Measurements from ENCODE around the gene RPTOR. TPM values are rescaled to one million over a fixed set of nuclear protein-coding genes. Genes with fewer than 3 reads are reported as not detected.

The RPTOR gene
- total RNA-seq, 6 donors from 2014 or later: 26.8 to 109 (median 36.8) TPM

DNA sequence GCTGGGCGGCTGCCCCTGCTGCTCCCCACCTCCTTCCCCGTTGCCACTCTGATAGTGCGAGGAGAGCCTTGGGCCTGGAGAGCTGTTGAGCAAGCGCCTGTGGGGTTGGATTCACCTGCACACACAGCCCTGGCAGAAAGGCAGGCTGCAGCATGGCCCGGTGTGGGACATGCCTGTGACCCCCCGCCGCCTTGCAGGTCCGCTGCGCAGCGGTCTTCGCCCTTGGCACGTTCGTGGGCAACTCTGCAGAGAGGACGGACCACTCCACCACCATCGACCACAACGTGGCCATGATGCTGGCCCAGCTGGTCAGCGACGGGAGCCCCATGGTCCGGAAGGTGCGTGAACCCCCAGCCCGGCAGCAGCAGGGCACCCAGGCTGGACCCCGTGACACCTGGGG lies 340.2 kb downstream of the RPTOR start:
- Histone ChIP-seq H3K4me1 (no peaks in the 10 kb centered on the region), H3K9me3 (no peaks in the 10 kb centered on the region), H3K27me3 (no peaks in the 10 kb centered on the region), H3K36me3 (peaks cover 5 to 78% (median 44%) of the 10 kb centered on the region in 4 donors), H3K4me3 (no peak overlapping the region), H3K27ac (no peak overlapping the region)
- 85 to 98% methylated on average over 4 to 22 of the region's 22 CpGs for WGBS, 2 donors
- ATAC-seq (ENCODE audit: low FRiP score in 2 of 2): no peak
- no peak for DNase-seq
- TF ChIP-seq, protein P1, sequence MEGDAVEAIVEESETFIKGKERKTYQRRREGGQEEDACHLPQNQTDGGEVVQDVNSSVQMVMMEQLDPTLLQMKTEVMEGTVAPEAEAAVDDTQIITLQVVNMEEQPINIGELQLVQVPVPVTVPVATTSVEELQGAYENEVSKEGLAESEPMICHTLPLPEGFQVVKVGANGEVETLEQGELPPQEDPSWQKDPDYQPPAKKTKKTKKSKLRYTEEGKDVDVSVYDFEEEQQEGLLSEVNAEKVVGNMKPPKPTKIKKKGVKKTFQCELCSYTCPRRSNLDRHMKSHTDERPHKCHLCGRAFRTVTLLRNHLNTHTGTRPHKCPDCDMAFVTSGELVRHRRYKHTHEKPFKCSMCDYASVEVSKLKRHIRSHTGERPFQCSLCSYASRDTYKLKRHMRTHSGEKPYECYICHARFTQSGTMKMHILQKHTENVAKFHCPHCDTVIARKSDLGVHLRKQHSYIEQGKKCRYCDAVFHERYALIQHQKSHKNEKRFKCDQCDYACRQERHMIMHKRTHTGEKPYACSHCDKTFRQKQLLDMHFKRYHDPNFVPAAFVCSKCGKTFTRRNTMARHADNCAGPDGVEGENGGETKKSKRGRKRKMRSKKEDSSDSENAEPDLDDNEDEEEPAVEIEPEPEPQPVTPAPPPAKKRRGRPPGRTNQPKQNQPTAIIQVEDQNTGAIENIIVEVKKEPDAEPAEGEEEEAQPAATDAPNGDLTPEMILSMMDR (IDR thresholded peaks at IDR 0.05): no peak
- TF ChIP-seq EP300 (IDR thresholded peaks at IDR 0.05) (no peak), POLR2A (IDR thresholded peaks at IDR 0.05) (no peak), POLR2AphosphoS5 (IDR thresholded peaks at IDR 0.05) (no peak)

DNA sequence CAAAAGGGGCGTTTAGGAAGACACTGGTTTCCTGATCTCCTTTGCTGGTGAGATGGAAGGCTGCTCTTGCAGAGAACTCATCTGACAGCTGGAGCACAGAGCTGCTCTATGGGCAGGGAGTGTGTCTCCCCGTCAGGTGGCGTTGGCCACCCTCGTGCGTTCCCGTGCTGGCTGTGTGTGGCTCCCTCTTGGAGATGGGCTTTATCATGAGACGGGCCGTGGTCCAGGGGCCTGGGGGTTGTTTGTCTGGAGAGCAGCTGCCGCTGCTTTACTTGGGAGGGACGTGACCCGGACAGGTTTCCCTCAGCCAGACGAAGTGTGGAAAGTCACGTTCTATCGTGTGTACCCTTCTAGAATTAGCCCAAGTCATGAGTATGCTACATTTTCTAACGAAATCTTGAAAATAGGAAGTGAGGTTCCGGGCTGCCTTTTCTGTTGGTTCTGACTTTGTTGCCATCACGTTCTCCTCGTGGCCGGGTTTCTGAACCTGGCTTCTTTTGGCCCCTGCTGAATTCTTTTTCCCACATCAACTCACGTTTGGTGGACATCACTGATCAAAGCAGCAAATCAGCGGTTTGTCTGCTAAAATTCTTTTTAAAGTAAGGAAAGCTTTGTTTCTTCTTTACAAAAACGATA lies 341.4 kb downstream of the RPTOR start:
- no peaks in the 10 kb centered on the region for H3K4me1 ChIP-seq
- no peaks in the 10 kb centered on the region for H3K27me3 ChIP-seq
- DNase-seq (no peak), ATAC-seq (ENCODE audit: low FRiP score in 2 of 2) (no peak)
- H3K9me3 ChIP-seq: no peaks in the 10 kb centered on the region
- whole genome bisulfite sequencing, 2 donors: 94 to 96% methylated on average over 17 to 22 of the region's 22 CpGs
- TF ChIP-seq POLR2AphosphoS5 (IDR thresholded peaks at IDR 0.05): no peak
- no peak for TF ChIP-seq POLR2A (IDR thresholded peaks at IDR 0.05)
- TF ChIP-seq, protein P1 (IDR thresholded peaks at IDR 0.05): no peak
- TF ChIP-seq EP300 (IDR thresholded peaks at IDR 0.05): no peak
- peaks cover 5 to 73% (median 40%) of the 10 kb centered on the region in 4 donors for H3K36me3 ChIP-seq
- no peak overlapping the region for H3K27ac ChIP-seq
- H3K4me3 ChIP-seq: no peak overlapping the region

DNA sequence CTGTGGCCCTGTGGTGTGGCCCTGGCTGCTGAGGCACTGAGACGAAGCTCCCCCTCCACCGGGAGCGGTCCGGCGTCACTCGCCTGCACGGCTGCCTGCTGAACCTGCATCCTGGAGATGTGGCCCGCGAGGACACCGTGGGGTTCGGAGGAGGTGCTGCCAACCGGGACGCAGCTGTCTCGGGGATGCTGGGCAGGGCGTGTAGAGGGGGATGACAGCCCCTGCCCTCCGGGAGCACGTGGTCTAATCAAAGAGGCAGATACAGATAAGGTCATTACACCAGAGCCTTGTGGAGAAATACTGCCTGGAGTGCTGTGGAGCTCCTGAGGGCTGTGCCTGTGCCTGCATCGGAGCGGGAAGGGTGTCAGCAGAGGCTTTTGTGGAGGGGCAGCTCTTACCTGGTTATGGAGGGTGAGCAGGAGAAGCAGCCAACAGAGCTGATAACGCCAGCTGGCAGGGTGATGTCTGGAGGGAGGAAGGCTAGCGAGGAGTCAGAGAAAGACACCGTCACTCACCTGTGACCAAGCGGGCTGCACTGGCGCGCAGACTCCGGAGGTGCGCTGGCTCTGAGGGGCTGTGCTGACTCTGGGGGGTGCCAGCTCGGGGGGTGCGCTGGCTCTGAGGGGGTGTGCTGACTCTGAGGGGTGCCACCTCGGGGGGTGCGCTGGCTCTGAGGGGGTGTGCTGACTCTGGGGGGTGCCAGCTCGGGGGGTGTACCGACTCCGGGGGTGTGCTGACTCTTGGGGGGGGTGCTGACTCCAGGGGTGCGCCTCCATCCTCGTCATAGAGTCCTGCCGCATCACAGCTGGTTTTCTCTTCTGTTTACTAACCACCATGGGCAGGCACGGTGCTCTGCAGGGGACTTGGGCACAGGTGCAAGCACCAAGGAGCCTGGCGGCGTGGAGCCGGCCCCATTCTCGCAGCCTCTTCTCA lies 342.3 kb downstream of the RPTOR start:
- TF ChIP-seq, protein P1 (IDR thresholded peaks at IDR 0.05): no peak
- TF ChIP-seq POLR2A (IDR thresholded peaks at IDR 0.05) (no peak), POLR2AphosphoS5 (IDR thresholded peaks at IDR 0.05) (no peak), EP300 (IDR thresholded peaks at IDR 0.05) (no peak)
- no peak overlapping the region for H3K4me3 ChIP-seq
- no peak overlapping the region for H3K27ac ChIP-seq
- H3K9me3 ChIP-seq: no peaks in the 10 kb centered on the region
- H3K27me3 ChIP-seq: no peaks in the 10 kb centered on the region
- DNase-seq (peak in 1 of 2 donors; percentile 77), ATAC-seq (ENCODE audit: low FRiP score in 2 of 2) (no peak)
- WGBS, 2 donors: 94 to 95% methylated on average over 25 to 40 of the region's 42 CpGs
- peaks cover 5 to 65% (median 39%) of the 10 kb centered on the region in 4 donors for H3K36me3 ChIP-seq
- H3K4me1 ChIP-seq: no peaks in the 10 kb centered on the region

DNA sequence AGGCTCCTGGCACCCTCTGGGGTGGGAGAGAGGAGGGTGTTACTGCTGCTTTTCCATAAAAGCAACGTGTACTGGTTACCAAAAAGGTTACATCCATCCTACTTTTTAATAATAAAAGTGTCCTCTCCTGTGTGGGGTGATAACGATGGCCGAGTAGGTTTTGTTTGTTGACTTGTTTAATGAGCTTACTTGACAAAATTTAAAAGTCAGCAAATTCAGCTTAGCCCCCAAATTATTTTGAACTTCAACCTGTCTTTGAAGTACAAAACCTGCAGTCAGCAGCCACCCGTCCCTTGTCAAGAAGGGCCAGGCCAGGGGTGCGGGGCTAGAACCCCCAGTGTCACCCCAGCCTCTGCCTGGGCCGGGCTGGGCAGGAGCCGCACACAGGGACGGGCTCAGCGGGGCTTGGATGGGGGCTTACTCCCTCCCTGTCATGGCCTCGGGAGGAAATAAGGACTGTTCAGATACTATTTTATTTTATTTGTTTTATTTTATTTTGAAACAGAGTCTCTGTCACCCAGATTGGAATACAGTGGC lies 343.1 kb downstream of the RPTOR start:
- Histone ChIP-seq H3K27ac (no peak overlapping the region), H3K4me3 (no peak overlapping the region), H3K36me3 (peaks cover 5 to 65% (median 40%) of the 10 kb centered on the region in 4 donors), H3K9me3 (no peaks in the 10 kb centered on the region), H3K27me3 (no peaks in the 10 kb centered on the region), H3K4me1 (peaks cover 0 to 5% (median 0%) of the 10 kb centered on the region in 4 donors)
- ATAC-seq (ENCODE audit: low FRiP score in 2 of 2) (no peak), DNase-seq (no peak)
- no peak for TF ChIP-seq POLR2AphosphoS5 (IDR thresholded peaks at IDR 0.05)
- no peak for TF ChIP-seq POLR2A (IDR thresholded peaks at IDR 0.05)
- TF ChIP-seq, protein P1 (IDR thresholded peaks at IDR 0.05): no peak
- 96% methylated on average over 8 to 10 of the region's 10 CpGs for WGBS, 2 donors

All from upper lobe of left lung (tissue), 6 donors.